Gastroesophageal sphincter (tissue), 3 donors: ENCODE data around the gene NEU2.

Source experiments
- POLR2A ChIP-seq, 2 donors: fragments of 450-650 bp; IDR thresholded peaks; one replicate each; pipeline ENCODE4 v1.6.1; 2017; ENCODE audit warnings: antibody characterized with exemption in 2 of 2, mild to moderate bottlenecking in 2 of 2, moderate library complexity in 1 of 2
- TF ChIP-seq, protein P1 (sequence below), 4 experiments: fragments of 200-600 bp in 2 of 4; fragments of 450-650 bp in 2 of 4; sonication (generic) in 1 of 4; IDR thresholded peaks; one replicate each; pipeline ENCODE4 v1.5.1; 2017 to 2019; ENCODE audit warnings: antibody characterized with exemption in 4 of 4, mild to moderate bottlenecking in 2 of 4, moderate library complexity in 2 of 4

DNA sequence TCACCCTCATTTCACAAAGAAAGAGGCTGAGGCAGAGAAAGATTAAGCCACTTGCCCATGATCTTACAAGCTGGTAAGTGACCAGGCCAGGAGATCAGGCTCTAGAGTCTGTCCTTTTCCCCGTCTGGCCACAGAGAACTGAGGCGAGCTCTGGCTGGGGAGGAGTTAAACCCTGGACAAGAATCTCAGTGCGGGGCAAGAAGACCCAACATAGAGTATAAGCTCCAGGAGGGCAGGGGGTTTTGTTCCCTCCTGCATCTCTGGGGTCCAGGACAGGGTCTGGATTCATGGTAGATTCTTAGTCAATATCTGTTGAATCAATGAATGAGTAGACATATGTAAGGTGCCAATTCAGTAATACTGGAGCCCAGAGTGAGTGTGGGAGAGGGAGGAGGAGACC, 14.7 kb downstream of the NEU2 start:
- TF ChIP-seq, protein P1, sequence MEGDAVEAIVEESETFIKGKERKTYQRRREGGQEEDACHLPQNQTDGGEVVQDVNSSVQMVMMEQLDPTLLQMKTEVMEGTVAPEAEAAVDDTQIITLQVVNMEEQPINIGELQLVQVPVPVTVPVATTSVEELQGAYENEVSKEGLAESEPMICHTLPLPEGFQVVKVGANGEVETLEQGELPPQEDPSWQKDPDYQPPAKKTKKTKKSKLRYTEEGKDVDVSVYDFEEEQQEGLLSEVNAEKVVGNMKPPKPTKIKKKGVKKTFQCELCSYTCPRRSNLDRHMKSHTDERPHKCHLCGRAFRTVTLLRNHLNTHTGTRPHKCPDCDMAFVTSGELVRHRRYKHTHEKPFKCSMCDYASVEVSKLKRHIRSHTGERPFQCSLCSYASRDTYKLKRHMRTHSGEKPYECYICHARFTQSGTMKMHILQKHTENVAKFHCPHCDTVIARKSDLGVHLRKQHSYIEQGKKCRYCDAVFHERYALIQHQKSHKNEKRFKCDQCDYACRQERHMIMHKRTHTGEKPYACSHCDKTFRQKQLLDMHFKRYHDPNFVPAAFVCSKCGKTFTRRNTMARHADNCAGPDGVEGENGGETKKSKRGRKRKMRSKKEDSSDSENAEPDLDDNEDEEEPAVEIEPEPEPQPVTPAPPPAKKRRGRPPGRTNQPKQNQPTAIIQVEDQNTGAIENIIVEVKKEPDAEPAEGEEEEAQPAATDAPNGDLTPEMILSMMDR (IDR thresholded peaks at IDR 0.05) = no peak
- TF ChIP-seq POLR2A (IDR thresholded peaks at IDR 0.05) = no peak
